ENCODE measurements around the gene GABARAPL2. TPM values are rescaled to one million over a fixed set of nuclear protein-coding genes. Genes with fewer than 3 reads are reported as not detected.

GABARAPL2 gene
- total RNA-seq, 5 donors from 2014 or later (not counting 1 experiment from before 2014, with no cell fraction given), result 70.9 to 78.6 (median 76.4) TPM

Other genes starting within 250 kb of the GABARAPL2 start
- gene CFDP1, start 132.9 kb upstream of the GABARAPL2 start, total RNA-seq, result 10 to 100 TPM; 30.8 to 36.5 (median 34.2) TPM
- gene TMEM170A, start 101.7 kb upstream of the GABARAPL2 start, total RNA-seq, result 10 to 100 TPM; 37.7 to 45.8 (median 41.9) TPM
- gene CHST6, start 70.9 kb upstream of the GABARAPL2 start, total RNA-seq, result under 1 TPM in 2 of 5 donors, not detected in 3; 0.15 to 0.16 TPM
- under 1 TPM in 1 of 5 donors, not detected in 4; 0.09 TPM for gene CHST5, start 30.3 kb upstream of the GABARAPL2 start, total RNA-seq
- 1 to 10 TPM; 1.5 to 3.0 (median 2.1) TPM for gene TMEM231, start 10.1 kb upstream of the GABARAPL2 start, total RNA-seq
- 10 to 100 TPM; 62.9 to 79.2 (median 72.0) TPM for gene ADAT1, start 56.9 kb downstream of the GABARAPL2 start, total RNA-seq
- 100 to 1,000 TPM; 121 to 151 (median 128) TPM for gene KARS1, start 81.3 kb downstream of the GABARAPL2 start, total RNA-seq
- gene TERF2IP, start 81.4 kb downstream of the GABARAPL2 start, total RNA-seq, result 100 to 1,000 TPM in 1 of 5 donors, 10 to 100 TPM in 4; 86.0 to 104 (median 94.0) TPM
- not detected for gene CPHXL2, start 110.6 kb downstream of the GABARAPL2 start, total RNA-seq
- gene DUXB, start 135.1 kb downstream of the GABARAPL2 start, total RNA-seq, result not detected
- not detected for gene CPHXL, start 160.1 kb downstream of the GABARAPL2 start, total RNA-seq

Measured in T-cell (primary cell).